Measurements from ENCODE around the gene PYGB.

PYGB gene

GRCh38 chr20:25317351-25318075 is 69.6 kb downstream of the PYGB start:
- no peaks in the 10 kb centered on the region for H3K27me3 ChIP-seq (ENCODE audit: insufficient read depth, low read depth)
- H3K79me2 ChIP-seq (ENCODE audit: insufficient read depth, low read depth), result no peaks in the 10 kb centered on the region
- H3K36me3 ChIP-seq (ENCODE audit: insufficient read depth), result no peaks in the 10 kb centered on the region
- peaks cover 17% of the 10 kb centered on the region for H3K4me1 ChIP-seq (ENCODE audit: low read depth, poor library complexity, severe bottlenecking)
- no peak overlapping the region for H3K4me2 ChIP-seq
- H3K9ac ChIP-seq, result no peak overlapping the region
- no peak for TF ChIP-seq CTCF (conservative IDR thresholded peaks at IDR 0.05; ENCODE audit: low read depth, low read length)
- H4K20me1 ChIP-seq (ENCODE audit: insufficient read depth), result no peaks in the 10 kb centered on the region
- H3K4me3 ChIP-seq (IDR thresholded peaks at IDR 0.05; ENCODE audit: insufficient read depth, low read depth, low read length), result no peak overlapping the region
- no peak overlapping the region for H2AFZ ChIP-seq (ENCODE audit: low read depth)
- no peak overlapping the region for H3K27ac ChIP-seq

DNA sequence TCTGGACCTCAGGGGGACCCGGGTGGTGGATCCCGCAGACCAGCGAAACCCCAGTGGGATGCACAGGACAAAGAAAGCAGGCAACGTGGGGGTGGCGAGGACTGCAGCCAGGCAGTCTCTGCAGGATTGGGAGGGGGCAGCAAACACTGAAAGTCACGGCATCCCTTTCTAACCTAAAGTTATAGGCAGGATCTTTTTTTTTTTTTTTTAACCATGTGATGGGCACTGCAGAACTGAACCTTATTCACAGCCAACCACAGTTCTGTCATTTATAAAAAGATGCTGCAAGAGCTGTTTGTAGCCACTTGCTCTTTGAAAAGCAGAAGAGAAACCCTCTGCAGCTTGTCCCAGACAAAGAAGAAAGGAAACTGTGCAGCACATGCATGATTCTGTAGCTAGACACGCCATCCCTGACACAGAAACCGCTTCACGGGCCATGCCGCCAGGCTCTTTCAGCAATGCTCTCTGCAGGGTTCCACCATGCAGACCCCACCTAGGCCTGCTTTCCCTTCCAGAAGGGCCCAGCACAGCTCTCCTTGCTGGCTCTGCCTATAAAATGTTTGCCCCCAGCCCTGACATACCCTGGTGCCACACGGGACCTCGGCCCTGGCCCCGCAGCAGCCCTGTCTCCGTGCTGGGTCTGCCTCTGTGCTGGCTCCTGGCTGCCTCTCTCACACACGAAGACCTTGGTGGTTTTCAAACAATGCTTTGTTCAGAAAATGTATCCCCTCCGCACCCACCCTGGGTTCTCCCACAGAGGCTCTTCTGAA is 70.8 kb downstream of the PYGB start:
- Histone ChIP-seq H3K27me3 (ENCODE audit: insufficient read depth, low read depth) (no peaks in the 10 kb centered on the region), H3K4me3 (IDR thresholded peaks at IDR 0.05; ENCODE audit: insufficient read depth, low read depth, low read length) (no peak overlapping the region), H3K9ac (no peak overlapping the region), H4K20me1 (ENCODE audit: insufficient read depth) (no peaks in the 10 kb centered on the region), H3K4me1 (ENCODE audit: low read depth, poor library complexity, severe bottlenecking) (peaks cover 15% of the 10 kb centered on the region), H2AFZ (ENCODE audit: low read depth) (no peak overlapping the region), H3K79me2 (ENCODE audit: insufficient read depth, low read depth) (no peaks in the 10 kb centered on the region), H3K36me3 (ENCODE audit: insufficient read depth) (no peaks in the 10 kb centered on the region), H3K27ac (no peak overlapping the region), H3K4me2 (no peak overlapping the region)
- TF ChIP-seq CTCF (conservative IDR thresholded peaks at IDR 0.05; ENCODE audit: low read depth, low read length), result no peak

DNA sequence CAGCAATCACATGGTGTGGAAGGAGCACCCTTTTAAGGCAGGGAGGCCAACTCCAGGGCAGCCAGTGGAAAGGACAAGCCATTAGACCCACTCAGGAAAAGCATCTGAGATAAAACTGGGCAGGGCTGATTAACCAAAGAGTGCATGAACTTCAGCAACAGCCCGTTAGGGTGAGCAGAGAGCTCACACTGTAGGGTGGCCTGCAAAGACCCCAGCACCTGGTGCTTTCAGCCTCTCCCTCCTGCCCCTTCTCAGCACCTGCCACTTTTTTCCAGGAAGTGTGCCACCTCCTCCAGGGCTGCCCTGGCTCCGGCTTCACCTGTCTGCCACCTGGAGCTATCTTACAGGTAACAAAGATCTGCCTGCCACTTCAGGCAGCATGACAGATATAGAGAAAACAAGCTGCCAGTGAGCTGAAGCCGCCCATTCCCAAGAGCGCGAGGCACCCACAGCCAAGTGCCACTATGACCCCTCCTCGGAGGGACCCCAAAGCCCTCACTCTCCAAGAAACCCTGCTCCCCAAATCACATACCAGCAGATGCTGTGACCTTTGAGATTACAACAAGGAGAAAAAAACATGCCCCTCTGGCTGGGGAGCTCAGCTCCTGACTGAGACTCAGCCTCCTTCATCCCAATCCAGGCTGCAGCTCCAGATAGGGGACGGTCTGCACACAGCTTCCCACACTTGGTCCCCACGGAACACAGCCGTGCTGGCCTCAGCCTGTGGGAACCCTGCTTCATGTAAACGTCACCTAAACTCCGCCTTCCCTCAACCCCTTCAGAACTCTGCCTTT is 71.6 kb downstream of the PYGB start:
- Histone ChIP-seq H3K4me3 (IDR thresholded peaks at IDR 0.05; ENCODE audit: insufficient read depth, low read depth, low read length) (no peak overlapping the region), H3K9ac (no peak overlapping the region), H4K20me1 (ENCODE audit: insufficient read depth) (no peaks in the 10 kb centered on the region), H3K79me2 (ENCODE audit: insufficient read depth, low read depth) (no peaks in the 10 kb centered on the region), H3K27me3 (ENCODE audit: insufficient read depth, low read depth) (no peaks in the 10 kb centered on the region), H3K4me2 (no peak overlapping the region), H3K27ac (no peak overlapping the region), H2AFZ (ENCODE audit: low read depth) (no peak overlapping the region), H3K4me1 (ENCODE audit: low read depth, poor library complexity, severe bottlenecking) (peaks cover 7% of the 10 kb centered on the region), H3K36me3 (ENCODE audit: insufficient read depth) (no peaks in the 10 kb centered on the region)
- TF ChIP-seq CTCF (conservative IDR thresholded peaks at IDR 0.05; ENCODE audit: low read depth, low read length), result no peak

DNA sequence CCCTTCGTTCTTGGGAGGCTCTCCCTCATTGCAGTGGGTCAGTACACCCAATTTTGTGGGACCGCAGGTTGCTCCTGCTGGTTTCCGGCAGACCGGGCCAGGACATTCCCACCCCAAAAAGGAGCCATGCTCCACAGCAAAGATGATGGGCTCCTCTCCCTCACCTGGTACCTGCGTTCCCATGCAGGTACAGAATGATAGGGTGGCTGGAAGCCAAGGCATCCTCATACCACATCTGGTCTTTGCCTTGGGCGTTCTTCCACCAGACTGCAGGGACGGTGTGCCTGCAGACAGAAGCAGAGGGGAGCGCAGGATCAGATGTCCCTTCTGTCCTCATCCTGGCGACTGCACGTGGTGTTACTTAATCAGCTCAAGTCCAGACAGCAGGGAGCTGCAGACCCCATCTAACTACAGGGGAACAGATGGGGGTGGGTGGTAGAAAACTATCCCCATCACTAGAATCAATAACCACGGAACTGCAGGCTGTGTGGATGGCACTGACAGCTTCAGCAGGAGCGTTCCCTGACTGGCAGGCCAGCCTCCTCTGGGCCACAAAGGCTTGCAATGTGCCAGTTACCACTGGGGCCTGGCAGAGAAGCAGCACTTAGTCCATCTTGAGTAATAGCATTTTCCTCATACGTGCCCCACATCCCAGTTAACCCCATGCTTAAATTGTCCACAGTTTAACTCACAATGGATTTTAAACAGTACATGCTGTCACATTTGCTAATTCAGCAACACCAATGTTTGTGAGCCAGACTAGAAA is 72.3 kb downstream of the PYGB start:
- Histone ChIP-seq H2AFZ (ENCODE audit: low read depth) (no peak overlapping the region), H3K4me3 (IDR thresholded peaks at IDR 0.05; ENCODE audit: insufficient read depth, low read depth, low read length) (no peak overlapping the region), H3K4me2 (no peak overlapping the region), H3K36me3 (ENCODE audit: insufficient read depth) (no peaks in the 10 kb centered on the region), H3K9ac (no peak overlapping the region), H3K4me1 (ENCODE audit: low read depth, poor library complexity, severe bottlenecking) (no peaks in the 10 kb centered on the region), H3K79me2 (ENCODE audit: insufficient read depth, low read depth) (no peaks in the 10 kb centered on the region), H3K27ac (no peak overlapping the region), H3K27me3 (ENCODE audit: insufficient read depth, low read depth) (no peaks in the 10 kb centered on the region), H4K20me1 (ENCODE audit: insufficient read depth) (no peaks in the 10 kb centered on the region)
- TF ChIP-seq CTCF (conservative IDR thresholded peaks at IDR 0.05; ENCODE audit: low read depth, low read length), result no peak

Measured in KMS-11 (cell line).